ENCODE results near the gene FARS2.

Gene FARS2

GRCh38 chr6:5249451-5250122 is 11.7 kb upstream of the FARS2 start:
- no peak for DNase-seq

- no peak for DNase-seq
Measured at GRCh38 chr6:5250451-5250850, 10.9 kb upstream of the FARS2 start.

- no peak for DNase-seq
Measured at GRCh38 chr6:5250911-5251310, 10.4 kb upstream of the FARS2 start.

GRCh38 chr6:5256952-5257351 is 4.4 kb upstream of the FARS2 start:
- no peak for DNase-seq

- no peak for DNase-seq
Measured at GRCh38 chr6:5257400-5257799, 3.9 kb upstream of the FARS2 start.

- no peak for DNase-seq
Measured at GRCh38 chr6:5259428-5259827, 1.9 kb upstream of the FARS2 start.

- DNase-seq, result no peak
Measured at GRCh38 chr6:5260111-5260620, 1.1 kb upstream of the FARS2 start.

- no peak for DNase-seq
Measured at GRCh38 chr6:5261545-5262109, 314 bp downstream of the FARS2 start.

GRCh38 chr6:5266423-5266822 is 5.1 kb downstream of the FARS2 start:
- no peak for DNase-seq

- no peak for DNase-seq
Measured at GRCh38 chr6:5270093-5270680, 8.9 kb downstream of the FARS2 start.

GRCh38 chr6:5271926-5272325 is 10.6 kb downstream of the FARS2 start:
- DNase-seq, result no peak

GRCh38 chr6:5274231-5274630 is 12.9 kb downstream of the FARS2 start:
- no peak for DNase-seq

GRCh38 chr6:5275497-5275896 is 14.2 kb downstream of the FARS2 start:
- no peak for DNase-seq

- DNase-seq, result no peak
Measured at GRCh38 chr6:5276581-5276980, 15.3 kb downstream of the FARS2 start.

GRCh38 chr6:5277589-5277988 is 16.3 kb downstream of the FARS2 start:
- no peak for DNase-seq

- DNase-seq, result no peak
Measured at GRCh38 chr6:5278047-5278446, 16.7 kb downstream of the FARS2 start.

GRCh38 chr6:5278565-5279120 is 17.3 kb downstream of the FARS2 start:
- DNase-seq, result no peak

GRCh38 chr6:5279891-5280338 is 18.6 kb downstream of the FARS2 start:
- no peak for DNase-seq

GRCh38 chr6:5280920-5281319 is 19.6 kb downstream of the FARS2 start:
- DNase-seq, result no peak

GRCh38 chr6:5282191-5282623 is 20.9 kb downstream of the FARS2 start:
- no peak for DNase-seq

GRCh38 chr6:5285081-5285480 is 23.8 kb downstream of the FARS2 start:
- no peak for DNase-seq

- no peak for DNase-seq
Measured at GRCh38 chr6:5285526-5285925, 24.2 kb downstream of the FARS2 start.

GRCh38 chr6:5286780-5287179 is 25.5 kb downstream of the FARS2 start:
- no peak for DNase-seq
